ENCODE results near the gene MARCHF10.

MARCHF10 gene

DNA sequence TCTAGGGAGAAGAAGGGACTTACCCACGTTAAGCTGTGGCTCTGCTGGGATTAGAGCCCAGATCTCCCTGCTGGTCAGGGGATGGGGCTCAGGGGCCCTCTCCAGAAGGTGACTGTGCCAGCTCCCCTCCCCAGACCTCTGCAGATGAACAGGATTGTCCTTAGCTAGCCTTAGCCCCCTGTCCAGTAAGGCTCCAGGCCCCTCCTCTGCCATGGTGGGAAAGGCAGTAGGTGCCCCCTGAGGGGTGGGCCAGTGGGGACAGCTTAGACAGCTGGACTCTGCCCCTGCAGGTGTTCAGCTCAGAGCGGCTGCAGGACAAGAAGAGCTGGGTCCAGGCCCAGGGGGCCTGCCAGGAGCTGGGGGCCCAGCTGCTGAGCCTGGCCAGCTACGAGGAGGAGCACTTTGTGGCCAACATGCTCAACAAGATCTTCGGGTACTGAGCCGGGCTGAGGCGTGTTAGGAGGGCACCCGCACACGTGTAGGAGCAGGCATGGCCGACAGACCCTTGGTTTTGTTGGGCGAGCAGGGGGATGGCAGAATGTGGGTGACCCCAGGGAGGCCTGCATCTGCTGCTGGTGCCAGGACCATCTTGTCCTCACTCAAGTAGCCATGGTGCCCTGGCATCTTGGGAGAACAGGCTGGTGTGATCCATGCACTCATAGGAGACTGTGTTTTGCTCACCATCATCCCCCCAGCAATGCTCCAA, 129.7 kb downstream of the MARCHF10 start:
- DNase-seq = no peak
- no peak for TF ChIP-seq GATA1 (IDR thresholded peaks at IDR 0.05; ENCODE audit: low read depth, low read length)
- no peak for TF ChIP-seq POLR2A (IDR thresholded peaks at IDR 0.05; ENCODE audit: low read length)

DNA sequence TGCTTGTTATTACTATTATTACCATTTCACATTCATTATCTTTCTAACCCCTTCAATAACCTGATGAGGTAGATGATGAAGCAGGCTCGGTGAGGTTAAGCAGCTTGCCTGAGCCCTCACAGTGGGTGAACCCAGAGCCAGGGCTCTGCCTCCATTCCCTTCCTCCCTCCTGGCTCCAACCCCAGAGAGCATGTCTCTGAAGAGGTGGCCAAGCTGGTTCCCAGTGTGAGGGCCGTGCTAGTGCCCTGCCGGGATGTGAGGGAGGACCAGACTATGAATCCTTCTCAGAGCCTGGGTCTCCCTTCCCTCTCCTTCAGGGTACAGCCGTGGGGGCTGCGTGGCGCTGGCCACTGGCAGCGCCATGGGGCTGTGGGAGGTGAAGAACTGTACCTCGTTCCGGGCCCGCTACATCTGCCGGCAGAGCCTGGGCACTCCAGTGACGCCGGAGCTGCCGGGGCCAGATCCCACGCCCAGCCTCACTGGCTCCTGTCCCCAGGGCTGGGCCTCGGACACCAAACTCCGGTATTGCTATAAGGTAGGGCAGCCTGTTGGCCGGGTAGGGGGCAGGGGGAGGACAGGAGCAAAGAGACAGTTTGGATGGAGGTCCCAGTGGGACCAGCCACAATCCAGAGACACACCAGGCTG, 131.0 kb downstream of the MARCHF10 start:
- DNase-seq = no peak
- TF ChIP-seq GATA1 (IDR thresholded peaks at IDR 0.05; ENCODE audit: low read depth, low read length) (no peak), POLR2A (IDR thresholded peaks at IDR 0.05; ENCODE audit: low read length) (no peak)

DNA sequence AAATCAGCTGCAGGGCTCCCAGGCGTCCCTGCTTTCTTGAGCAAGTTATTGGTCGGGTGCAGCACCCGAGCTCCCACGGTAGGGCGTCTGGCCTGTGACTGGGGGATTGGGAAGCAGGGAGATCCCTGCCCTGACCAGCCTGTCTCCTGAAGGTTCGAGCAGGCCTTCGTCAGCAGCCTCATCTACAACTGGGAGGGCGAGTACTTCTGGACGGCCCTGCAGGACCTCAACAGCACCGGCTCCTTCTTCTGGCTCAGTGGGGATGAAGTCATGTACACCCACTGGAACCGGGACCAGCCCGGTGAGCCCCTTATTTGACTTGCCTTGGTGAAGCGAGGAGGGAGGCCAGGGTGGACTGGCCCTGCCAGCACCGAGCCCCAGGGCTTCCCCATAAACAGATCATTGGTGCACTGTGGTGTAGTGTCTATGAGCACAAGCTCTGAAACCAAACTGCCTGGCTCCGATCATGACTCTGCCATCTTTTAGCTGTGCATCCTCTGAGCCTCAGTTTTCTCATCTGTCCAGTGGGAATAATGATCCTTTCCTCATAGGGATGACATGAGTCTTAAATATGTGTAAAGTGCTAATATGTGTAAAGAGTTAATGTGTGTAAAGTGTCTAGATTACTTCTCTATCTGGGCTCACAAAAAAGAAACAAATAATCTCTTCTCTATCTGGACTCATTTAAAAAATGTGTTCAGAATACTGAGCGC, 131.7 kb downstream of the MARCHF10 start:
- TF ChIP-seq GATA1 (IDR thresholded peaks at IDR 0.05; ENCODE audit: low read depth, low read length) = no peak
- TF ChIP-seq POLR2A (IDR thresholded peaks at IDR 0.05; ENCODE audit: low read length) = no peak
- DNase-seq = no peak

DNA sequence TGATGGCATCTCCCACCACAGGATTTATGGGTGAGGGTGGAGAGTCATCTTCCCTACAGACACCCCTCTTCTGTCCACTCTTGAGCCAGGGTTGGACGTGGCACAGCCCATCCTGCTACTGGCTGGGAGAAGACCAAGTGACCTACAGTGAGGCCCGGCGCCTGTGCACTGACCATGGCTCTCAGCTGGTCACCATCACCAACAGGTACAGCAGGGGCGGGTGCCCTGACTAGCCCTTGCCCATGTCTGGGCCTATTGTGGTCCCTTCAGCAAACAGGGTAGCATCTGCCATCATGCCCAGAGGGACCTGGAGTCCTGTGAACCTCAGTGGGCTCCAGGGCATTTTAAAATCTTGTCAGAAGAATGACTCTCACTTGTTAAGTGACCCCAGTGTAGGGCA, 132.4 kb downstream of the MARCHF10 start:
- no peak for DNase-seq
- no peak for TF ChIP-seq GATA1 (IDR thresholded peaks at IDR 0.05; ENCODE audit: low read depth, low read length)
- TF ChIP-seq POLR2A (IDR thresholded peaks at IDR 0.05; ENCODE audit: low read length) = no peak

DNA sequence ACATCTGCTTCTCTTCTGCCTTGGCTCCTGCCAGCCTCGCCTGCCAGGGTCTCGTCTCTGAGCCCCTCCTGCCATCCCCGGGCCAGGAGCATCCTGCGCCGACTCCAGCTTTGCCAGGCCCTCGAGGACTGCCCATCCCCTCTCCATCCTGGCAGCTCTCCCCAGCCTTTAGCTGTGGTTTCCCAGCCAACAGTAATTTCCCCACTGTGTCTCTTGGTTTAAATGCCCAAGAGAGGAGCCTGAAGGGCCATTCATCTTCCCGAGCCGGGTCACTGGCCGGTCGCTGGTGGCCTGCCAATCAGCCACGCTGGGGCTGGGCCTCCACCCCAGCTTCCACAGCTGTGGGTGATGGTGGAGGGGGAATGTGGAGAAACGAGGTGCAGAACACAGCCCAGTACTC, 132.9 kb downstream of the MARCHF10 start:
- TF ChIP-seq POLR2A (IDR thresholded peaks at IDR 0.05; ENCODE audit: low read length) (no peak), GATA1 (IDR thresholded peaks at IDR 0.05; ENCODE audit: low read depth, low read length) (no peak)
- no peak for DNase-seq

DNA sequence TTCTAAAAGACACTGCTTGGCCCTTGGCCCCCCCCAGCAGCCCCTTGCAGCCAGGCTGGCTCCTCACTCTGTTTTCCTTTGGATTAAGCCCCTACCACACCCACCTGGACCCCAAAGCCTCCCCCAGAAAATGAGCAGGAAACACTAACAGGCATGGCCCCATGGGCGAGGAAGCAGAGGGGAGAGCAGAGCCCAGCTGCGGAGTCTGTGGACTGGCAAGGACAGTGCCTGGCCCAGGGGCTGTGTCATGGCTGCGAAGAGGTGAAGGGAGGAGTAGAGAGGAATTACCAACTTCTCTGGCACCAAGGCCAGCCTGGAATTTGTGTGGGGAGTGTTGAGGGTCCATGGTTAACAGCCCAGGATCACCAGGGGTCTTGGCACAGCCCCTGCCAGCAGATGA, 133.3 kb downstream of the MARCHF10 start:
- TF ChIP-seq POLR2A (IDR thresholded peaks at IDR 0.05; ENCODE audit: low read length) (no peak), GATA1 (IDR thresholded peaks at IDR 0.05; ENCODE audit: low read depth, low read length) (no peak)
- DNase-seq = no peak

DNA sequence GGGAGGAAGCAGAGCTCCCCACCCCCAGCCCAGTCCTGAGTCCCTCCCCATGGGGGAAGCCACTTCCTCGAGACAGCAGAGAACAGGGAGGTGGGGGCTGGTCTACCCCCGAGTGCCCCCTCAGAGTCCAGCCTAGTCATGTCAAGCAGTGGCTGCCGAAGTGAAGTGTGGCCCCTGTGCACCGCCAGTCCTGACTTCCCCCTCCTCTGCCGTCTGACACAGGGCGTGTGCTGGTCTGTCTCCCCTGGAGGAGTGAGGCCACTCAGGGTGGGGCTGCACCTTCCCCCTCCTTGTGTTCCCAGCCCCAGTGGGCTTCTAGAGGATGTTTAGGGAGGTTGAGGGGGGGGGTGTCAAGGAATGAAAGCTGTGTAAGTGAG, 133.8 kb downstream of the MARCHF10 start:
- TF ChIP-seq POLR2A (IDR thresholded peaks at IDR 0.05; ENCODE audit: low read length) = no peak
- TF ChIP-seq GATA1 (IDR thresholded peaks at IDR 0.05; ENCODE audit: low read depth, low read length) = no peak

DNA sequence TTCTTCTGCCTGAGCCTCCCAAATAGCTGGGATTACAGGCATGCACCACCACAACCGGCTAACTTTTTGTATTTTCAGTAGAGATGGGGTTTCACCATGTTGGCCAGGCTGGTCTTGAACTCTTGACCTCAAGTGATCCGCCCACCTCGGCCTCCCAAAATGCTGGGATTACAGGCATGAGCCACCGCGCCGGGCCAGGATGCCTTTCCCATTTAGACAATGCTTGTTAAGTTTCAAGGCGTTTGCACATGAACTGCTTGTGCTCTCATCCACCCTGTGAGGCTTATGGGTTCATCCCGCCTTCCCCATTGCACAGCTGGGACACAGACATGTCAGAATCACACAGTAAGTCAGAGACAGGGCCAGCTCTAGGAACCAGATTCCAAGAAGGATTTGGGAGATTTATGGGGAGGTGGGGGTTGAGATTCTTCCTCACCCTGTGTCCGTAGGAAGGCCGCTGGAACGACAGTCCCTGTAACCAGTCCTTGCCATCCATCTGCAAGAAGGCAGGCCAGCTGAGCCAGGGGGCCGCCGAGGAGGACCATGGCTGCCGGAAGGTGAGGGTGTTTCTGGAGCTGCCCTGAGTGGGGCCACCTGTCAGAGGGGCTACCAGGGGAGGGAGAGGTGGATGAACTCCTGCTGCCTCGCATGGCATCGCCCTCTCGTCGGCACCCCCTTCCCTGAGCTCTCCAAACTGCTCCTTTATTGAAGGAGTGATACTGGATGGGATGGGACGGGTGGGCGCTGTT, 134.3 kb downstream of the MARCHF10 start:
- no peak for TF ChIP-seq GATA1 (IDR thresholded peaks at IDR 0.05; ENCODE audit: low read depth, low read length)
- TF ChIP-seq POLR2A (IDR thresholded peaks at IDR 0.05; ENCODE audit: low read length) = no peak
- no peak for DNase-seq

More for the DNA sequence above, 133.8 kb downstream of the MARCHF10 start:
- no peak for DNase-seq

DNA sequence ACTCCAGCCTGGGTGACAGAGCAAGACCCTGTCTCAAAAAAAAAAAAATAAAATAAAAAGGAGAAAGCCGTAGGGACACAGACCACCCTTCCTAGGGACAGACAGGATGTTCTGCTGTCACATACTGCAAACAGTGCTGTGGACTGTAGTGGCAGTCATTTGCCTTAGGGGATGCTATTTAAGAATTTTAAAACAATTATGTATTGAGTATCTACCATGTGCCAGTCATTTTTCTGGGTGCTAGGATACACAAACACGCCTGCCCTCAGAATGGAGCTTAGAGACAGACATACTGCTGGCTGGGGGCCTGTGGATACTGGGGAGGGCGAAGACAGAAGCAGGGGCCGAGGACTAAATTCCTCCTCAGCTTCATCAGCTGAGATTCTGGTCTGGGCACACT, 135.2 kb downstream of the MARCHF10 start:
- no peak for DNase-seq
- TF ChIP-seq POLR2A (IDR thresholded peaks at IDR 0.05; ENCODE audit: low read length) = no peak
- no peak for TF ChIP-seq GATA1 (IDR thresholded peaks at IDR 0.05; ENCODE audit: low read depth, low read length)

DNA sequence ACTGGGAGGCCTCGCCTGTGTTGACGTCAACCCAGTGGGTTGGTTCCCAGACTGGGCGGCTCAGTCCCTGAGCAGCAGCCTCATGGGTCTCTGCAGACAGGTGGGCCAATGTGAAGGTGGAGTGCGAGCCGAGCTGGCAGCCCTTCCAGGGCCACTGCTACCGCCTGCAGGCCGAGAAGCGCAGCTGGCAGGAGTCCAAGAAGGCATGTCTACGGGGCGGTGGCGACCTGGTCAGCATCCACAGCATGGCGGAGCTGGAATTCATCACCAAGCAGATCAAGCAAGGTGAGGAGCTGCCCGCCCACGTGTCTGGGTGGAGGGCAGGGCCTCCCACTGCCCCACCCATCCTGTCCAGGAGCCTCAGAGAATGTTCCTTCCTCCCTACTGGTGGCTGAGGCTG, 136.6 kb downstream of the MARCHF10 start:
- no peak for DNase-seq
- no peak for TF ChIP-seq POLR2A (IDR thresholded peaks at IDR 0.05; ENCODE audit: low read length)
- no peak for TF ChIP-seq GATA1 (IDR thresholded peaks at IDR 0.05; ENCODE audit: low read depth, low read length)

DNA sequence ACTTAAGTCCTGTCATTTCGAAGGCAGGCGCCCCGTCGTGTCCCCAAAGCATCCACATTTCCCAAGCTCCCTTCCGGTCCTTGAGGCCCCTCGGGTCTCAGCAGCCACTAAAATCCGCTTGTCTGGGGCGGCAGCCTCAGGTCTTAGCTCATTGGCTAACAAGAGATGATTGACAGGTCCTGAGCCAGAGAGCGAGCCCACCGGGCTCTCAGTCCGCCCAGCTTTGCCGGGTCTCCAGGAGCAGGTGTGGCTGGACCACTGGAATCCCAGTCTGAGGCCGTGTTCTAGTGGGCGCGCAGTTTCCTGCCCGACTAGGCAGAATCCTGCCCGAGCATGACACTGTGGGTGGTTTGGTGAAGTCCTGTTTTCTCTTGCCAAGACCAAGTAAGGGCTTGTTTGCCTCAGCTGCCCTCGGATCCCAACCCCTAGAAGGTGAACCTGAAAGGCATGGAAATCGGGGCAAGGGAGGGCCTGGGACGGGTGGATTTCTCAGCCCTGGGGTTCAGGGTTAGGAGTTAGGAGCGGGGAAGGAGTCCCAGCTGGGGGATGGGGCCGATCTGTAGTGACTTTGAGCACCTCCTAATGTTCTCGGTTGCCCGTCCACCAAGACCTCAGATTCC, 137.8 kb downstream of the MARCHF10 start:
- DNase-seq = no peak
- TF ChIP-seq POLR2A (IDR thresholded peaks at IDR 0.05; ENCODE audit: low read length) = no peak
- TF ChIP-seq GATA1 (IDR thresholded peaks at IDR 0.05; ENCODE audit: low read depth, low read length) = no peak

DNA sequence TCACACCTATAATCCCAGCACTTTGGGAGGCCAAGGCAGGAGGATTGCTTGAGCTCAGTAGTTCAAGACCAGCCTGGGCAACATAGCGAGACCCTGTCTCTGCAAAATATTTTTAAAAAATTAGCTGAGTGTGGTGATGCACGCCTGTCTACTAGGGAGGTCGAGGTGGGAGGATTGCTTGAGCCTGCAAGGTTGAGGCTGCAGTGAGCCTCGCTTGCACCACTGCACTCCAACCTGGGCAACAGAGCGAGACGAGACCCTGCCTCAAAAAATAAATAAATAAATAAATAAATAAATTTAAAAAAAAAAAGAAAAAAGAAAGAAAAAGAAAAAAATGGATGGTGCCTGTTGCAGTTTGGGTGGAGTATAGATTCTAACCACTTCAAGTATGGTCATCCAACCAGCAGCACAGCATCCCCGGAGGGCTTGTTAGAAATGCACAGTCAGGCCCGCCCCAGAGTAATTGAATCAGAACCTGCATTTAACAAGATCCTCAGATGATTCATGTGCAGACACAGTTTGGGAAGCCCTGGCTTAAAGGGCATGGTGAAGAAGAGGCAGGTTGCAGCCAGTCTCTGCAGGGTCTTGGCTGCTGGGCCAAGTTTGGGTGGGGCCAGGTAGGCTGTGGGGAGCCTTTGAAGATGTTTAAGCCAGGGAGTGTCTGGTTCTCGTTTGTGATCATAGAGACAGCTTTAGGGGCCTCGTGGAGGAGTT, 139.9 kb downstream of the MARCHF10 start:
- DNase-seq = no peak
- TF ChIP-seq POLR2A (IDR thresholded peaks at IDR 0.05; ENCODE audit: low read length) (no peak), GATA1 (IDR thresholded peaks at IDR 0.05; ENCODE audit: low read depth, low read length) (no peak)
